GDM1 (cell line): ENCODE data around the gene DPEP3.
"Not testable (repeated sequence)": the region's sequence is repeated elsewhere in the genome, so short reads cannot be mapped to it uniquely, and the experiment has no call there.

Experiments used
- DNase-seq: peaks from one replicate; lab custom pipeline; 2025; lab: John Stamatoyannopoulos, UW

The DPEP3 gene

DNA sequence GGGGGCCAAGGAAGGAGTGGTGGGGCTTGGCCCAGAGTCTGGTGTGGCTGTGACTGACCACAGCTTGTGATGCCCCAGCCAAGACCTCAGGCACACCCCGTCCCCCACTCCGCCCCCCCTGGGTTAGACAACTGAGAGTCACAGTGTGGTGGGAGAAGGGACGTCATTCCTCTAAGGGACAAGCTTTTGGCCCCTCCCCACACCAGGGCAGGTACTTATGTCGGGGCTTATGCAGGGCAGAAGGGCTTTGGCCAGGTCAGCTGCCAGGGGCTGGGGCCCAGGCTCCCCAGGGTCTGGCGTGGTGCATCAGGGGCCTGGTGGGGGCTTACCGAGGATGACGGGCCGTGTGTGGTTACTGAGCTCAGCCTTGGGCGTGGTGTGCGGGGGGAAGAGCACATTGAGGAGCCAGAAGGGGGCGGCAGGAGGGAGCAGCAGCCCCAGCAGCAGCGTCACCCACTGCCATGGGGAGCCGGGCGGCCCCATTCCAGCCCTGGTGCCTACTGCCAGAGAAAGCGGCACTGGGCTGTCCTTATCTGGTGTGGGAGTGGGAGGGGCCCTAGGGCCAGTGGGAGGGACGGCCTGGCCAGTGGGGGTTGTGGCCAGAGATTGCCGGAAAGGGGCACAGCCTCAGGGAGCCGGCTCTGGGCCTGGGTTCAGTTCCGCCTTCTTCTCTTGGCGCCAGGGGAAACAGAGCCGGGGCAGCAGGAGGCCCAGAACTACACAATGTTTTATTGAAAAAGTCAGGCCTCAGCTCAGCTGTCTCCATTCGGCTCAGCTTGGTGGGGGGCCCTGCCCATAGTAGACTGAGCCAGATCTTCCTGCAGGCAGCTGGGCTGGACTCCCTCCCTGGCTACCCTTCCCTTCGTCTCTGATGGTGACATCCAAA is 36.4 kb downstream of the DPEP3 start, which contains the start of gene LCAT:
TSS of gene LCAT (minus strand) at position 502 of the 886 bp plus-strand sequence. CDS start at position 483, 19 bp downstream.
- DNase-seq: no peak

DNA sequence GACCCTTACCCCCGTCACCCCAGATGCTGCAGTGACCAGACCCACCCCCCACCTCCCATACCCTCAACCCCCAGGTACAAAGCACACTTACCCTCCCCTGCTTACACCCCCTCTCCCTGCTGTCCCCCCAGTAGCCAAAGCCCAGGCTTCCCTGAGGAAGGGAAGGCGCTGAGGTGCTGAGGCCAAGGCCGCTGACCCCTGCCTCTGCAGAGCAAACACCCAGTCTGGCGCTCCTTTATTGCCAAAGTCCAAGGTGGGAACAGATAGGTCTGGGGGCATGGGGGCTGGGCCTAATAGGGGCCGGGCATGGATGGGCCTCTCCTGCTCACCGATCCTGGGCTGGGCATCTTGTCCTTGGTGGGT is 37.1 kb downstream of the DPEP3 start:
- no peak for DNase-seq

DNA sequence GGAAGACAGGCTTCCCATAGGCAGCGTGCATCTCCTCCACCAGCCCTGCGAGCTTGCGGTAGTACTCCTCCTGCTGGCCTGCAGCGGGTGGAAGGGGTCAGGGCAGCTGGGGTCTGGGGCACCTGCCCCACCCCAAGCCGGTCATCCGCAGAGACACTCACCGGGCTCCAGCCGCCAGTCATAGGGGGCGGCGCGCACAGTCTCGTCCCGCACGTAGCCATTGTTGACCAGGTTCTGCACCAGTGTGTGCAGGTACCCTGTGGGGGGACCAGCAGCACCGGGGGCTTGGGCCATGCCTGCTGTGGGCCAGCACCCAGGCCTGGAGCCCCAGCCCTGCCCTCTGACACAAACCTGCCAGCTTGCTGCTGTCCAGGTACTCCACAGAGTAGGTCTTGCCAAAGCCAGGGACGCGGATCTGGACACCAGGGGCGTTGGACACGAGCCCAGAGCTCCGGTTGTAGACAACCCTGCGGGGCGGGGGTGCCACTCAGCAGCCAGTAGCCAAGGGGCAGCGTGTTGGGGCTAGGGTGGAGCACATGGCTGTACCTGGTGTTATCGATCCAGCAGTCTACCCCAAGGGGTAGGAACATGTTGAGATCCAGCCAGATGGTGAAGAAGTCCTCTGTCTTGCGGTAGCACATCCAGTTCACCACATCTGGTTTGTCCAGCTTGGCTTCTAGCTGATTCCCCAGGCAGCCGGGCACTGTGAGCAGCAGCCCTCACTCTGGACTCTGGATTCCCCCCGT is 37.6 kb downstream of the DPEP3 start:
- DNase-seq: no peak

DNA sequence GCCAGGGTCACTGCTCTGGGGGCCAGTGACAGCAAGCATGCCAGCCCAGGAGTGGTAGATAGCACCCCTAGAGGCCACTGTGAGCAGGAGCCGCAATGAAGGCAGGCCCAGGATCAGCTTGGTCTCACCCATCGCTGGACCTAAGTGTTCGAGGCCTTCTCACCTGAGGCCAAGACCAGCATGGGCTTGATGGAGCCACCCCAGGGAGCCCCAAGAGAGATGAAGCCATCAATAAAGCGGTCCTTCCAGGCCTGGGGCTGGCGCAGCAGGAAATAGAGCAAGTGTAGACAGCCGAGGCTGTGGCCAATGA is 38.1 kb downstream of the DPEP3 start:
- no peak for DNase-seq

DNA sequence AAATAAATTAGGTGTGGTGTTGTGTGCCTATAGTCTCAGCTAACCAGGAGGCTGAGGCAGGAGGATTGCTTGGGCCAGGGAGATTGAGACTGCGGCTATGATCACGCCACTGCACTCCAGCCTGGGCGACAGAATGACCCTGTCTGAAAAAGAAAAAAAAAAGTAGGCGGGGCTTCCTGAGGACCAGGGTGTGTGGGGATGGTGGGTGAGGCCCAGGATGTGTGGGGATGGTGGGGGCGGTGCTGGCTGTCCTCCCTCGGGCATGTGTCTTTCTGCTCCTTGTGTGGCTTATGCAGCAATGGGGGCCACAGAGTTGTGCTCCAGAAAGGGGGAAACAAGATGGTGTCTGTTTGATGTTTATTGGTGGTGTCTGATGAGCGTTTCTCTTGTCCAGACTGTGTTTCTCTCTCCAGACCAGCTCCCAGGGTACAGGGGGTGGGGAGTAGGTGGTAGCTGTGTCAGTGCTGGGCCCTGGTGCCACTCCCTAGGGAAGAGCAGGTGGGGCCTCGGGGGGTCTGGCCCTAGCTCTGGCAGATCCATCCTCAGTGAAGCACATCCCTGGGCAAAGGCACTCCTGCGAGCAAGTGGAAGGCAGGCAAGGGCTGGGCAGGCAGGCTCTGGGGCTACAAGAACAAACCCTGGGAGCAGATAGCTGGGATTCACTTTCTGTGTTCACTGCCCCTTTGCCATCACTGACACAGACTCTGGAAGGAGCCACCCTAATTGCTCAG is 38.7 kb downstream of the DPEP3 start:
- no peak for DNase-seq

DNA sequence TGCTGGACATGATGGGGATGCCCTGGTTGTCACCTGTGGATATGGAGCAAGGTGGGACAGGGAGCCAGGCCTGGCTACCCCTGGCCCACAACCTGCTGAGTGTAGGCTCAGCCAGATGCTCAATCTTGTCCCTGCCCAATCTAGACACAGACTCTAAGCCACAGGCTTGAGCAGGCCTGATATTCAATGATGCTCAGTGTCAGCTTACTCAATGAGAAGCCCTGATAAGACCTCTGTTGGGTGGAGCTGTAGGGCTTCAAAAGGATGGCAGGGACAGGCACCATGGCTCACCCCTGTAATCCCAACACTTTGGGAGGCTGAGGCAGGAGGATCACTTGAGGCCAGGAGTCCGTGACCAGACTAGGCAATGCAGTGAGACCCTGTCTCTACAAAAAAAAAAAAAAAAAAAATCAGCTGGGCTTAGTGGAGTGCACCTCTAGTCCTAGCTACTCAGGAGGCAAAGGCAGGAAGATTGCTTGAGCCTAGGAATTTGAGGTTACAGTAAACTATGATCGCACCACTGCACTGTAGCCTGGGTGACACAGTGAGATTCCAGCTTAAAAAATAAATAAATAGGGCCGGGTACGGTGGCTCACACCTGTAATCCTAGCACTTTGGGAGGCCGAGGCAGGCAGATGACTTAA is 39.7 kb downstream of the DPEP3 start:
- DNase-seq: no peak

DNA sequence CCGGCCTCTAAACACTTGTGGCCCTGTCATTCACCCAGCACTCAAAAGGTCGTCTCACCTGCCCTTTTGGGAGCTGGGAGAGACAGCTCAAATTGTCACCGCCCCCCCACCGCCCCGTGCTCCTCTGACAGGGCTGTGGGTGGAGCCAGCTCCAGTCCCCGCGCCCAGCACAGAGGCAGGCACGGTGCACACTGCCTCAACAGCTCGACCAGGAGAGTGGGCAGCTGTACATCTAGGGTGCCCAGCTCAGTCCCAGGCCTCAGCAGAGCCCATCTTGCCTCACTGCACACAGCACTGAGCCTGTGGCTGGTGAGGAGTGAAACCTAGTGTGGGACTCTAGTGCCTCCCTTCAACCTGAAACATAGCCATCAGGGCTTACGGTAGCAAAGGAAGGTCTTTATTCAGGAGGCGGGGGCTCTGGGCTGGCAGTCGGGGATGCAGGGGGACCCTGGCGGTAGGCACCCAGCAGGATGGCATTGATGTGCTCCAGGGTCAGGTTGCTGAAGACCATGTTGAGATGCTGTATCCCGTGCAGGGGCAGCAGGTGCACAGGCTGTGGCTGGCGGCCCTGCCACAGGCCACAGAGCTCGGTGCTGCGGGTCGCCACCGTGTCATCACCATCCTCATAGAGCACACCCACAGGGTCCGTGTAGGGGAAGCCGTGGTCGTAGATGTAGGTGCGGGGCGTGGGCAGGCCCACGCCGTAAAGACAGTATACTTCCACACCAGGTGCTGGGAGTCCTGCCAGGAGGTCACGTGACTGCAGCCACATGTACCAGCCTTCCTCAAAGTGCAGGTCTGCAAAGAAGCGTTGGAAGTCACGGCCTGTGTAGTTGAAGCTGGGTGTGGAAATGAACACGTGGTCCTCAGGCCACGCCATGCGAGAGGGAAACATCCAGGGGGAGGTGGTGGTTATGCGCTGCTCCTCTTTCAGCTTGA is 40.5 kb downstream of the DPEP3 start:
- no peak for DNase-seq

DNA sequence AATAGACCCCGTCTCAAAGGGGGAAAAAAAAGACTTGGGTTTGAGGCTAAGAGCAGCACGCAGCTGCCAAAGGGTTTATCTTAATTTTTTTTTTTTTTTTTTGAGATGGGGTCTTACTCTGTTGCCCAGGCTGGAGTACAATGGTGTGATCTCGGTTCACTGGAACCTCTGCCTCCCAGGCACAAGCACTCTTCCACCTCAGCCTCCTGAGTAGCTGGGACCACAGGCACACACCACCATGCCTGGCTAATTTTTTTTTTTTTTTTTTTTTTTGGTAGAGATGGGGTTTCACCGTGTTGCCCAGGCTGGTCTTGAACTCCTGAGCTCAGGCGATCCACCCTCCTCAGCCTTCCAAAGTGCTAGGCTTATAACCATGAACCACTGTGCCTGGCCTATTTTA is 42.6 kb downstream of the DPEP3 start:
- DNase-seq: not testable (repeated sequence)

DNA sequence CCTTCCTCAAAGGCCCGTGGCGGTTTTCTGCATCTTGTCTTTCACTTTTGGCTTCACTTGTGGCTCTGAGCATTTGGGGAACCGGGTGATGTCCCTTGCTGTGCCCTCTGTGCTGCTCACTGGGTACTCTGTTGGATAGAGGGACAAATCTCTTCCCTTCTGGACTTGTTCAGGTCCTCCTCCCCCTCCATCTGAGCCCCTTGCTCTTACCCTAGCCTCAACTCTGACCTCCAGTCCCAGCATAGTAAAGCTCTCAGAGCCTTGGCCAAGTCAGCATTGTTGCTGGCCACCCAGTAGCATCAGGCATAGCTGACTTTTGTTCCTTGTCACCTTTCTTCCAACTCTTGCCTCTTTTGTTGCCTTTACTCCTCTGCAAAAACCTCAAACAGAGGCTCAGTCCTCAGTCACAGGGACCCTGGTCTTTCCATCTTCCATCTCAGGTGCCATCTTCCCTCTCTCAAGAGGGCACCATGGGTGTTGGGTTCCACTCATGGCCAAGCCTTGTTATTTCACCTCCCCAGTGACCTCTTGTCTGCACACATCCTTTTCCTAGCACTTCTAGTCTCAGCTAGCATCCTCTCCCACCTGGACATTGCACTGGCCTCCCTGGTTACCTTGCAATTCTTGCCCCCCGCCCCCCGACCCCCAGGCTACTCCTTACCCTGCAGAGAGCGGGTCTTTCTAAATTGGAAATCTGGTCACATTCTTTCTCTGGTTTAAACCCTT is 43.3 kb downstream of the DPEP3 start:
- DNase-seq: peak; percentile 64

DNA sequence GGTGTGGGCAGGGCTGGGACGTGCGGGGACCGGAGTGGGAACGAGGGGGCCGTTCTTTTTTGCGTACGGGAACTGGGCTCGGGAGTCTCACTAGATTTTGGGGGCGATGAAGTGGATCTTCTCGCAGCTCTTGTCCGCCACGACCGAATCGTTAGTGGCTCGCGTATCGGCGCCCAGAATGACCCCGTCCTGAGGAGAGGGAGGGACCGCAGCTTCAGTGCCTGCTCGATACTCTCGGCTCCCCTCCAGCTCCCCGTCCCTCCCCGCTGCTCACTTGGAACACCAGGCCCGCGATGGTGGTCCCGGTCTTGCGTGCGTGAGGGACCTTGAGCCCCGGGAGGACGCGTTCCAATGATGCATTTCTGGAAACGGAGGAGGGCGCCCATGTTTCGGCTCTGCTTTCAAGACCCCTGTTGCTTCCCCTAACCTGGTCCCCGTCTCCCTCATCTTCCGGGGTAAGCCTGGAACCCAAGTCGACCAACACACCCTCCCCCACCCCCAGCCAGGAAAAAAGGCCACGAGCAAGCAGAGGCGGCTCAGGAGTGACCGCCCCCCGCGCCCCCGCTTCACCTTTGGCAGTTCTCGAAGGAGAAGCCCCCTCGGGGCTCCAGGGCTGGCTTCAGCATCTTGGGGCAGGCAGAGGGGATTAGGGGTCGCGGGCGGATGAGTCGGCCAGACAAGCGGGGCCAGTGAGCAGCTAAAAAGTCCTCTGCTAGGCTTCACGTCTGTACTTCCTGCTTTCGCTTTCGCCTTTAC is 44.0 kb downstream of the DPEP3 start, which contains the start of gene PSMB10:
TSS of gene PSMB10 (minus strand) at position 727 of the 756 bp plus-strand sequence. CDS start at position 626, 101 bp downstream.
- no peak for DNase-seq

DNA sequence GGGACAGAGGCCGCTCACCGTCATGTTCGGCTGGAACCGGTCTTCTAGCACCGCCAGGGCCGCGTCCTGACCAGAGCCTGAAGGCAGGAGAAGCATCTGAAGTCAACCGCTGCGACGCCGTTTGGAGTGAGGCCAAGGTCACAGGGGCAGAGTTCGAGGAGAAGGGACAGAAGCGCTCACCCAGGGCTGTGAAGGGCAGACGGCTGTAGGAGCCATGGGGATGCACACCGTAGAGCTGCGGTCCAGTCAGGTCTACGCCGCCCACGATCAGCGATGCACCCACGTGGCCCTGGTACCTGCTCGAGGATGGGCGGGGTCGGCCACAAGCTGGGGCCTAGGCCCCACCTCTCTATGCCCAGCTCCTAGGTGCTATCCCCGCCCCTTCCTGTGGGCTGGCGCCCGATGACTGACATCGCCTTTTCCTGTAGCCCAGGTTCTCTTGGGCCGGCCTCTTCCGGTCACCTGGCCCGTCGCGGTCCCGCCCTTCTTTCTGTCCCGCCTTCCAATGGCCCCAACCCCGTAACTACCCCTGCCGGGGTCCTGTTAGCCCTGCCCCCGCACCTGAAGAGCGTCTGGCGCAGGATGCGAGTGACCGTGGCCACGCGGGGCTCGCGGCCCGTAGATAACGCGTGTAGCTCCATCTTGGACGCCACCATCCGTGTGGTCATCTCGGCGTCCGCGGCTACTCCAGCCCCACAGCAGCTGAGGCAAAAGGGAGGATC is 44.7 kb downstream of the DPEP3 start:
- DNase-seq: peak; percentile 64

DNA sequence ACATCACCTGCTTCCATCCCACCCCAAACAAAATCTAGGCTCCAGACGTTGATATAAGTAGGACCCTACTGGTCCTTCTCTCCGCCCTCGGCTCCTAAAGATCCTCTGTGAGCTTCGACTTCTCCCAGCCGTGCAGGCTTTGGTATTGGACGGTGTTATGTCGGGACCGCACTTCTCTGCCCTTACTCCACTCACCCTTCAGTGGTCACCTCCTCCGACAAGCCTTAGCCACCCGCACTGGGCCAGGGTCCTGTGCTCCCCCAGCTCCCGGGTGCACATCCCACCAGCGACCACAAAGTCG is 45.2 kb downstream of the DPEP3 start:
- no peak for DNase-seq

DNA sequence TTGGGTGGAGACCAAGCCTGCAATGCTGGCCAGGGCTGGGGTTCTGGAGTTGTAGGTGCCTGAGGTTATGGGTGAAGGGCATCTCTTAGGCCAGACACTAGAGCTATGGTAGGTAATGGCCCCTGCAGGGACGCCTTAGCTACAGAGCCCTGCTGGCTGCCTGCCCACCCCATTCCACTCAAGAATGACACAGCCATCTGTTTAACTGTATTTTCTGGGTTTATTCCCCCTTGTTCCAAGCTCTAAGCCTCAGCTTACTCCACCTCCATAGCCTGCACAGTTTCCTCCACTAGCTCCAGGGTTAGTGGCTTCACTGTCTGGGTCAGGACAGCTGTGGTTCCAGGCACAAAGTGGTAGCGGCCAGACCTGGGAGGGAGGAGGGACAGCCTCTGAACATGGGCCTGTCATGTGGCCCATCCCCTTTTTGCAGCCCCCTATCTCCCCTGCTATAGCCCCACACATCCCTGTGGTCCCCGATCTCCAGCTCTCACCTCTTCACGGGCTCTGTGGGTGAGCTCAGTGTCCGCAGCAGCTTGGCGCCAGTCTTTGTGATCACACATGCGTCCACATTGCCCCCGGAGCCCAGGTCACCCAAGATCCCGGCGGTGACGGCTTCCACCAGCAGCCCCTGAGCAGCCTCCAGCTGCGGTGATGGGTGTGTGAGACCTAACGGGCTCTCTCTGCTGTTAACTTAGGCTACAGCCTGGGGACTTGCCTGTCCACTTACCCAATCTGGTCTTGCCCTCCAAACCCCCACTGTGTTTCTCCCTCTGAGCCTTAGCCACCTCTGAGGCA is 45.8 kb downstream of the DPEP3 start:
- DNase-seq: no peak

DNA sequence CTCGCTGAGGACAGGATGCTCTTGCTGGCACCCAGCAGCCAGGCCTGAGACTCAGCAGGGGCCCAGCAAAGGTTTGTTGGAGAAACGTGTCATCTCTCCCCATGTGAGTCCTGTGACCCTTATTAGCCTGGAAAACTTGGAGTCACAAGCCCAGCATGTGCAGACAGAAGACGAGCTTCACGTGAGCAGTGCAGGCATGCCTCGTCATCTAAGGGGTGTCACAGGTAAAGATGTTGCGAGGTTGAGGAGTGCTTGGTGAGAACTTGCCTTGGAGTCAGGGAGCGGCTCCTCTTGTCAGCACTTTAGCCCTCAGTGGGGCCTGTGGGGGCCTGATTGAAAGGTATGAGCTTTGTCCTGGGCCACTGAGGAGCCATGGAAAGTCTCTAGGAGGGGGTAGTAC is 46.5 kb downstream of the DPEP3 start:
- no peak for DNase-seq

DNA sequence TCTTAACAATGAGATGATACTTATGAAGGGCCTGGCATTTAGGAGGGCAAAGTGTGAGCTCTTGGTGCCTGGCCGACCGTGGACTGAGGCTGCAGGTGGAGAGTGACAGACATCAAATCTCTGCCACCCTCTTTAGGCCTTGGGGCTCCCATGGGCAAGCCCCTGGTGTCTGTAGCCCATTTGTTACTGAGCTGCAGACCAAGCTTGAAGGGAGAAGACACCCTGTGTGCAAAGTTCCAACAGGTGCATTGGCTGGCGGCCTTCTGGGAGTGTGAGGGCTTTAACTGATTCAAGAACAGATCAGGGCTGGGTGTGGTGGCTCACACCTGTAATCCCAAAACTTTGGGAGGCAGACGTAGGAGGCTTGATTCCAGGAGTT is 47.8 kb downstream of the DPEP3 start:
- DNase-seq: no peak

DNA sequence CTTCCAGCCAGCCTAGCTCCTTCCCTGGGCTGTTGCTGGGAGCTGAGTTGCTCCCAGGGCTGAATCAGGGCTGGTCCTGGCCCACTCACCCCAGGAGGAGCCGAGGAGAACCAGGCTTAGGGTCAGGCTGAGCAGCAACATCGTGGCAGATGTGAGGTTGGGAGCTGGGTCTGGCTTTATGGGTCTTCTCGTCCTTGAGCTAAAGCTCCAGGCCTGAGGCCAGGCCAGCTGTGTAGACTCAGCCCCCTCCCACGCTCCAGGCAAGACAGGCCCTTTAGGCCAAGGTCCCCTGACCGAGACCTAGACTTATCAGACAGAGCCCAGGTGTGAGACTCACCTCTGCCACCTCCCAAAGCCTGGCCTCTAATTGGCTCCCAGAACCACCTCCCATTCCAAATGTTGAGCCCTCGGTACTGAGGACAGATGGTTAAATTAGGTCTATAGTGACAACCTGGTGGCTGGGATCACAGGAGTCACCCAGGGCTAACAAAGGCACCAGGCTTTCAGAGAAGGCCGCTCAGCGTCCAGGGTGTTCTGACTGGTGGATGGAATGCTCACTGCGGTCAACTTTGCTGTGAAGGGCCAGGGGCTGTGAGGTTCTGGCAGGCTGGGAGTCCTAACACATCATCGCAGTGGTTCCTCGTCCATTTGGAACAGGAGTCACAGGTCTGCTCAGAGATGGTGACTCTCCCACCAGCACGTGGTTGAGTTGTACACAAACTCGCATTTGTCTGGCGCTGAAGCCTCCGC is 48.4 kb downstream of the DPEP3 start, which contains the start of gene CTRL:
TSS of gene CTRL (minus strand) at position 151 of the 750 bp plus-strand sequence. CDS start at position 141, 10 bp downstream.
- DNase-seq: no peak

DNA sequence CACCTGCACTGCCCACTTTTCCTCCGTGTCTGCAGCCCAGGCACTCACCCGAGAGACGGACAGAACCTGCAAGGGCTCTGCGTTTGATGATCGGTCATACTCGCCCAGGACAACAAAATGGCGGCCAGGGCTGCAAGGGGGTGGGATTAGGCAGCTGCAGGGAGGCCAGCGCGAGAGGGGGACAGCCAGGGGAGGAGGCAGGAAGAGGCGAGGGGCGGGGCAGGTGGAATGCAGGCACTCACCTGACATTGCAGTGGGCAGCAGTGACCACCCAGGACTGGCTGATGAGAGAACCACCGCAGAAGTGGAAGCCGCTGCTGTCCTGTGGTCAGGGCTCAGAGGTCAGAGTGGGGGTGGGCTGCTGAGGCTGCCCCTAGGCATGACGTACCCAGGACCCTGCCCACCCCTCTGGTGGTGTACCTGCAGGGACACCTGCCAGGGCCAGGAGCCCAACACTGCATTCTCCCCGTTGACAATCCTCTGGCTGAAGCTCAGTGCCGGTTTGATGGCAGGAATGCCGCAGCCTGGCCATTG is 49.6 kb downstream of the DPEP3 start:
- DNase-seq: no peak
